ENCODE measurements around the gene HUNK.

DNA sequence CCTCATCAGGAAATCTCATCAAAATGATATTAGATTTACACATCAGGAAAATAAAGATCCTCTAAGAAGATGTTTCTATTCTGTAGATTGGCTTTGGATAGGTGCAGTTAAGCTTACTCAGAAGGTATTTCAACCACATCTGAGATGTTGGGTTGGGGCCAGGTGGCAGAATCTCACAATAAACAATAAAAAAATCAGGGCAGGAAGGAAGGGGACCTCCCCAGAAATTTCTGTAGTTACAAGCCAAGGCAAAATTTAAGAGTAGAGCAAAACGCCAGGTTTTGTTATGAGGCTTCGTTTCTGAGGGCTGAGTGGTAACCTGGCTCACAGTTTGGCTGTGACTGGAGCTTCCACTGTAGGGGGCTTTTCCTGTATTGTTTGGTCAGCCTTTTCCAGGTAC, 84.8 kb downstream of the HUNK start:
- TF ChIP-seq BHLHE40 (IDR thresholded peaks at IDR 0.05; ENCODE audit: borderline replicate concordance) (no peak), SP1 (IDR thresholded peaks at IDR 0.05) (no peak), L3MBTL2 (conservative IDR thresholded peaks at IDR 0.05) (no peak), NFRKB (IDR thresholded peaks at IDR 0.05) (no peak), ELF4 (IDR thresholded peaks at IDR 0.05) (no peak), TARDBP (IDR thresholded peaks at IDR 0.05) (no peak), FOXK2 (IDR thresholded peaks at IDR 0.05) (no peak), FOXA1 (IDR thresholded peaks at IDR 0.05) (no peak), SUZ12 (IDR thresholded peaks at IDR 0.05) (no peak)
- TF ChIP-seq, protein P1, sequence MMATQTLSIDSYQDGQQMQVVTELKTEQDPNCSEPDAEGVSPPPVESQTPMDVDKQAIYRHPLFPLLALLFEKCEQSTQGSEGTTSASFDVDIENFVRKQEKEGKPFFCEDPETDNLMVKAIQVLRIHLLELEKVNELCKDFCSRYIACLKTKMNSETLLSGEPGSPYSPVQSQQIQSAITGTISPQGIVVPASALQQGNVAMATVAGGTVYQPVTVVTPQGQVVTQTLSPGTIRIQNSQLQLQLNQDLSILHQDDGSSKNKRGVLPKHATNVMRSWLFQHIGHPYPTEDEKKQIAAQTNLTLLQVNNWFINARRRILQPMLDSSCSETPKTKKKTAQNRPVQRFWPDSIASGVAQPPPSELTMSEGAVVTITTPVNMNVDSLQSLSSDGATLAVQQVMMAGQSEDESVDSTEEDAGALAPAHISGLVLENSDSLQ (IDR thresholded peaks at IDR 0.05), result no peak
